HTR-8/SVneo (cell line): ENCODE measurements around the gene PDGFD.

ENCODE experiments used
- DNase-seq: peaks from one replicate; pipeline ENCODE4 v3.0.0; 2011; ENCODE audit warnings: low spot score, mixed read lengths; ENCODE audit not compliant: insufficient read length
- FAIRE-seq: peaks from 2 replicates; lab custom pipeline; 2011; peaks lifted over from hg19 to GRCh38; lab: Jason Lieb, UNC

The PDGFD gene

GRCh38 chr11:103871923-103872551 lies 291.9 kb downstream of the PDGFD start:
- FAIRE-seq, result no peak
- no peak for DNase-seq

GRCh38 chr11:103870821-103871309 lies 293.1 kb downstream of the PDGFD start:
- FAIRE-seq, result peak; percentile 57

GRCh38 chr11:103867481-103867880 lies 296.5 kb downstream of the PDGFD start:
- no peak for FAIRE-seq

More at GRCh38 chr11:103870821-103871309, 293.1 kb downstream of the PDGFD start:
- no peak for DNase-seq

GRCh38 chr11:103863497-103863896 lies 300.4 kb downstream of the PDGFD start:
- no peak for FAIRE-seq
- no peak for DNase-seq

More at GRCh38 chr11:103867481-103867880, 296.5 kb downstream of the PDGFD start:
- no peak for DNase-seq

GRCh38 chr11:103862802-103863174 lies 301.2 kb downstream of the PDGFD start:
- peak; percentile 76 for FAIRE-seq
- no peak for DNase-seq

- no peak for DNase-seq
- no peak for FAIRE-seq
These were observed 301.7 kb downstream of the PDGFD start for GRCh38 chr11:103862094-103862801.
